Activated naive CD8-positive, alpha-beta T cell treated with anti-CD3 and anti-CD28 coated beads for 36 hours (primary cell): ENCODE data around the gene SORD. TPM values are rescaled to one million over a fixed set of nuclear protein-coding genes. Genes with fewer than 3 reads are reported as not detected.
"Not testable (repeated sequence)": the region's sequence is repeated elsewhere in the genome, so short reads cannot be mapped to it uniquely, and the experiment has no call there.

Experiments used
- DNase-seq: peaks from one replicate; pipeline ENCODE4 v3.0.0; 2021
- H3K27ac Mint-ChIP-seq: one replicate; pipeline ENCODE4 v1.8.0; 2022; ENCODE audit warnings: mild to moderate bottlenecking, moderate library complexity, mixed read lengths
- H3K27me3 Mint-ChIP-seq: one replicate; pipeline ENCODE4 v1.8.0; 2022; ENCODE audit warnings: mild to moderate bottlenecking, mixed read lengths
- H3K36me3 Mint-ChIP-seq: one replicate; pipeline ENCODE4 v1.8.0; 2021; ENCODE audit warnings: mild to moderate bottlenecking, mixed read lengths
- H3K4me1 Mint-ChIP-seq: one replicate; pipeline ENCODE4 v1.8.0; 2021; ENCODE audit warnings: mixed read lengths
- H3K4me3 Mint-ChIP-seq: one replicate; pipeline ENCODE4 v1.8.0; 2022; ENCODE audit warnings: mild to moderate bottlenecking, moderate library complexity, mixed read lengths
- H3K9me3 Mint-ChIP-seq: one replicate; pipeline ENCODE4 v1.8.0; 2022; ENCODE audit warnings: mixed read lengths
- total RNA-seq, 2 experiments: library from RNA; stranded (reverse); gene quantifications; one replicate each; pipeline ENCODE4 v1.2.3, GENCODE V29; 2021

SORD gene
- total RNA-seq, 2 experiments from 2014 or later, result 36.0 to 36.9 TPM

DNA sequence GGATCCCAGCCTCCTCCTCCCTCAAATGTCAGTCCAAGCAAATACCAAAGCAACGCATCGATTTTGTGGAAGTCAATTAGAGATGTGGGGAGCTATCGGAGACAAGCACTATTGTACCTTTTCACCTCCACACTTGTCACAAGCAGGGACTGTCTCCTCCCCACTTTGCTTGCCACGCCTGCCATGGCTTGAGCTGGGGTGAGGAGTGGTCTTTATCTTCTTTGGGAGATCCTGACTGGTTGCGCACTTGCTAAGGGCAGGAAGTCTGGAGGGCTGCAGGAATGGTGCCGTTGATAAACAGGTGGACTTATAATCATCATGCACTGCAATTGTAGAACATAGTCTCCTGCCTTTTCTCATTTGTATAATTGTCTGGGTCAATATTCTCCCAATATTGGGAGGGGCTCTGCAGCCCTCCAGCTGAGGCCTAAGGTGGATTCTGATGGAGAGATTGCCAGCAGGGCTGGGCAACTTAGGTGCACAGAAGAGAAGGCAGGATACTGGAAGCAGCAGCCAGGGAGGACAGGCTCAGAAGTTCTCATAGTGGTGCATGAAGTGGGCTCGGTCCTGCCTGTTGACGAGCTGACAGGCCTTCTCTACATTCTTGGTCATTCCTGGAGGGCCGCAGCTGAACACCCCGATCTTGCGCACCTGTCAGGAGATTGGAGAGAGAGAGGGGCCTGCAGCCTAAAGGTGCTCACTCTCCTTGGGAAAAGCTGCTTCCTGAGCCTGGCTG, 70.8 kb downstream of the SORD start:
- Mint-ChIP-seq H3K4me3 (no peak overlapping the region), H3K4me1 (no peaks in the 10 kb centered on the region), H3K9me3 (no peaks in the 10 kb centered on the region), H3K36me3 (no peaks in the 10 kb centered on the region), H3K27ac (no peak overlapping the region), H3K27me3 (peaks cover 14% of the 10 kb centered on the region)
- no peak for DNase-seq

- Mint-ChIP-seq H3K27me3 (peaks cover 12% of the 10 kb centered on the region), H3K4me3 (no peak overlapping the region), H3K36me3 (no peaks in the 10 kb centered on the region), H3K4me1 (no peaks in the 10 kb centered on the region), H3K9me3 (no peaks in the 10 kb centered on the region), H3K27ac (no peak overlapping the region)
- no peak for DNase-seq
Observed at GRCh38 chr15:45094358-45094730, 71.3 kb downstream of the SORD start.

GRCh38 chr15:45095661-45096060, 72.7 kb downstream of the SORD start:
- Mint-ChIP-seq H3K36me3 (no peaks in the 10 kb centered on the region), H3K4me1 (no peaks in the 10 kb centered on the region), H3K27ac (no peak overlapping the region), H3K9me3 (no peaks in the 10 kb centered on the region), H3K4me3 (no peak overlapping the region), H3K27me3 (peaks cover 6% of the 10 kb centered on the region)
- no peak for DNase-seq

- Mint-ChIP-seq H3K27me3 (no peaks in the 10 kb centered on the region), H3K36me3 (no peaks in the 10 kb centered on the region), H3K27ac (no peak overlapping the region), H3K4me1 (no peaks in the 10 kb centered on the region), H3K9me3 (no peaks in the 10 kb centered on the region), H3K4me3 (no peak overlapping the region)
- DNase-seq, result no peak
Observed at GRCh38 chr15:45097466-45097865, 74.5 kb downstream of the SORD start.

- H3K36me3 Mint-ChIP-seq, result no peaks in the 10 kb centered on the region
- no peak overlapping the region for H3K27ac Mint-ChIP-seq
- DNase-seq, result no peak
- no peak overlapping the region for H3K4me3 Mint-ChIP-seq
- no peaks in the 10 kb centered on the region for H3K4me1 Mint-ChIP-seq
- no peaks in the 10 kb centered on the region for H3K9me3 Mint-ChIP-seq
- no peaks in the 10 kb centered on the region for H3K27me3 Mint-ChIP-seq
Observed at GRCh38 chr15:45099549-45100165, 76.7 kb downstream of the SORD start.

DNA sequence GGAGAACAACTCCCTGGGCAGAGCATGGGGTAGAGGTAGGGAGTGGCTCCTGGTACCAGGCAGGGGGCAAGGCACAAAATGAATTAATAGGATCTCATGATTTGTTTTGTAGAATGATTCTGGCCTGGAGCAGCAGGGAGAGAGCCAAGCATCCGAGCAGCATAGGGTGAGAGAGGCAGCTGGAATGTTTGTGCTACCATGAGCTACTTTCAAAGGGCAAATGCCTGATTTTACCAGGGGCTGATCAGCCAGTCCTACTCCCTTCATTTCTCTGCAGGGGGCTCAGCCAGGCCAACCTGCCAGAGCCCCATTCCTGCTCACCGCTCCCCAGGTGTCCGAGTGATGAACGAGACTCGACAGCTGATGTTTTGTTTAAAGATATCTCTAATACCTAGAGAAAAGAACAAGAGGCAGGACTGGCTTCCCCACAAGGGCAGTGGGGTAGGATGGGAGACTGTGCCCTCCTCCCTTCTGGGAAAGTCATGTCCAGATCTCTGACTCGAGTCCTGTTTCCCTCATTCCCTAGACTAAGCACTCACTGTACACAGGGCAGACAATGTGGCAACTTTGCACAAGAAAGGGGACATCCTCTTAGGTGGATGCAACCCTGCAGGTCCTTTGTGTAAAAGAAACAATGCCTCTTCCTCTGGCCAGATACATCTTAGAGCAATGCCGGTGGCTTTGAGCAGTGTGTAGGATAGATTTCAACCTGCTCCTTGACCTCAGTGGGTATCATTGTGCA, 78.1 kb downstream of the SORD start:
- H3K36me3 Mint-ChIP-seq, result no peaks in the 10 kb centered on the region
- no peaks in the 10 kb centered on the region for H3K4me1 Mint-ChIP-seq
- H3K27ac Mint-ChIP-seq, result no peak overlapping the region
- H3K4me3 Mint-ChIP-seq, result no peak overlapping the region
- H3K9me3 Mint-ChIP-seq, result no peaks in the 10 kb centered on the region
- H3K27me3 Mint-ChIP-seq, result no peaks in the 10 kb centered on the region
- DNase-seq, result no peak

GRCh38 chr15:45101749-45102148, 78.8 kb downstream of the SORD start:
- no peaks in the 10 kb centered on the region for H3K36me3 Mint-ChIP-seq
- no peaks in the 10 kb centered on the region for H3K4me1 Mint-ChIP-seq
- H3K9me3 Mint-ChIP-seq, result no peaks in the 10 kb centered on the region
- no peak overlapping the region for H3K27ac Mint-ChIP-seq
- no peak for DNase-seq
- H3K4me3 Mint-ChIP-seq, result no peak overlapping the region
- H3K27me3 Mint-ChIP-seq, result no peaks in the 10 kb centered on the region

- H3K36me3 Mint-ChIP-seq, result no peaks in the 10 kb centered on the region
- H3K4me1 Mint-ChIP-seq, result no peaks in the 10 kb centered on the region
- H3K27me3 Mint-ChIP-seq, result no peaks in the 10 kb centered on the region
- H3K4me3 Mint-ChIP-seq, result no peak overlapping the region
- H3K9me3 Mint-ChIP-seq, result no peaks in the 10 kb centered on the region
- no peak overlapping the region for H3K27ac Mint-ChIP-seq
- no peak for DNase-seq
Observed at GRCh38 chr15:45102226-45102625, 79.2 kb downstream of the SORD start.

DNA sequence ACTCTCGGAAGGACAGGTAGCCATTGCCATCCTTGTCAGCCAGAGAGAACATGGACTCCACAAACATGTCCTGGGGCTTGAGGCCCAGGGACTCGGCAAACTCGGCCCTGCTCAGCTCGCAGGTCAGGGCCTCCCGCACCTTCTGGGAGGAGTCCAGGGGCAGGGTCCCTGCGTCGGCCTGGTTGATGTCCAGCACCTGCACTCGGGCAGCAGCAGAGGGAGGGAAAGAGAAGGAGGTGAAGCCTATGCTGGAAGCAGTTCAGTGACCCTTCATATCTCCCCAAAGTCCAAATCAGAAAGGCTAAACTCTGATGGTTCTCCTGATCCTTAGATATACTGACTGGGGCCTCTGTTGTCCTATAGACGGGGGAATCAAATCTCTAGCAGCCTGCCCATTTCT, 81.2 kb downstream of the SORD start:
- not testable (repeated sequence) for H3K27me3 Mint-ChIP-seq, H3K4me1 Mint-ChIP-seq, H3K27ac Mint-ChIP-seq, H3K9me3 Mint-ChIP-seq, DNase-seq, H3K36me3 Mint-ChIP-seq, H3K4me3 Mint-ChIP-seq

- H3K9me3 Mint-ChIP-seq, result no peaks in the 10 kb centered on the region
- no peak overlapping the region for H3K27ac Mint-ChIP-seq
- H3K4me3 Mint-ChIP-seq, result no peak overlapping the region
- H3K4me1 Mint-ChIP-seq, result no peaks in the 10 kb centered on the region
- DNase-seq, result no peak
- no peaks in the 10 kb centered on the region for H3K36me3 Mint-ChIP-seq
- H3K27me3 Mint-ChIP-seq, result peaks cover 21% of the 10 kb centered on the region
Observed at GRCh38 chr15:45105586-45105985, 82.6 kb downstream of the SORD start.

GRCh38 chr15:45106002-45106790, 83.2 kb downstream of the SORD start:
- H3K36me3 Mint-ChIP-seq, result no peaks in the 10 kb centered on the region
- H3K4me1 Mint-ChIP-seq, result no peaks in the 10 kb centered on the region
- no peaks in the 10 kb centered on the region for H3K9me3 Mint-ChIP-seq
- no peak overlapping the region for H3K27ac Mint-ChIP-seq
- no peak overlapping the region for H3K4me3 Mint-ChIP-seq
- DNase-seq, result no peak
- peaks cover 23% of the 10 kb centered on the region for H3K27me3 Mint-ChIP-seq

DNA sequence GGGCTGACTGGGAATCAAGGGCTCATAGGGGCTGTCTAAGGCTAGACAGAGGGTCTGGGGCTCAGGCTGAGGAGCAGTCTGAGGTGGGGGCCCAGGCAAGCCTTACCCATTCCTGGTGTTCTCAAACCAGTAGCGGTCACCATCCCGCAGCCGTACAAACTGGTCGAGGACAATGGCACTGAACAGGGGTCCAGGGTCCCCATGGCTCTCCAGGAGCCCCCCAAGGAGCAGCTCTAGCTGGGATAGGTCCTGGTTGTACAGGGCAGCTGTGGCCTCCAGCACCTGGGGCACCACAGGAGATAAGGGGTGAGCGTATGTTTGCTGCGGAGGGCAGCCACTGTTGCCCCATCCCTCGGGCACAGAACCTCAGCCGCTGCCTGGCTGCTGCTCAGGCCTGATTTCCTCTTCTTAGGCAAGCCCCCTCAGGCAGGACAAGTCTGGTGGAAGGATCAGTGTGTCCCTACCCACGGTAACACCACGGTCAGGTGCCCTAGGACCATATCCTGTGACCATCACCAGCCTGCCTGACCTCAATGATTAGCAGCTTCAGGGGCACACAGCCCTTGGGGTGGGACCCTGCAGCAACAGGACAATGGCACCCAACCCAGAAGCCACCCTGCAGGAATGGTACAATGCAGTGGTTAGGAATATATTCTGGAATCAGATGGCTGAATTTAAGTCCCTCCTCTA, 85.1 kb downstream of the SORD start:
- DNase-seq, result no peak
- Mint-ChIP-seq H3K4me3 (no peak overlapping the region), H3K27me3 (peaks cover 38% of the 10 kb centered on the region), H3K36me3 (no peaks in the 10 kb centered on the region), H3K27ac (no peak overlapping the region), H3K4me1 (peaks cover 10% of the 10 kb centered on the region), H3K9me3 (no peaks in the 10 kb centered on the region)

DNA sequence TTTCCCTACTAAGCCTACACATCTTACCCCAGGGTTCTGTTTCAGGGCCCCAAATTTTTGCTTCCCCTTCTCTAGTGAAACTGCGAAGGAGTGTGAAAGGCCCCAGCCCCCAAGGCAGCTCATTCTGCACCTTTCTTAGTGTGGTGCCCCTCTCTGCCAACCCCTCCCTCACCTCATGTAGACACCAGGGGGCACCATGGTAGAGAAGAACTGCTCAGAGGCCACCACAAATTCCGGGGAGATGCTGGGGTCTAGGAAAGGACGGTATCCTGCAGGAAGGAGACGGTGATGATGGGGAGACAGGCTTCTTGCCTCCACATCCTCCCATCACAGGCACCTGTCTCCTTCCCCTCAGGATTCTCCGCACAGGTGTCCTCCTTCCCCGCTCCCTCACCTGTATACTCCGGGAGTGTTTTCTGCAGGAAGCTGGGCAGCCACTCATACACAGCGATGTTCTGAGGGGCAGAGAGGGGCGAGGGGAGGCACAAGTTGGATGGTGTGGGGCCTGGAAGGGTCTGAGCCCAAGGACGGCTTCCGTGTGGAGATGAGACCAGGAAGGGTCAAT, 87.3 kb downstream of the SORD start:
- Mint-ChIP-seq H3K27ac (no peak overlapping the region), H3K4me3 (no peak overlapping the region), H3K27me3 (peaks cover 60% of the 10 kb centered on the region), H3K9me3 (no peaks in the 10 kb centered on the region), H3K4me1 (peaks cover 25% of the 10 kb centered on the region), H3K36me3 (no peaks in the 10 kb centered on the region)
- no peak for DNase-seq

DNA sequence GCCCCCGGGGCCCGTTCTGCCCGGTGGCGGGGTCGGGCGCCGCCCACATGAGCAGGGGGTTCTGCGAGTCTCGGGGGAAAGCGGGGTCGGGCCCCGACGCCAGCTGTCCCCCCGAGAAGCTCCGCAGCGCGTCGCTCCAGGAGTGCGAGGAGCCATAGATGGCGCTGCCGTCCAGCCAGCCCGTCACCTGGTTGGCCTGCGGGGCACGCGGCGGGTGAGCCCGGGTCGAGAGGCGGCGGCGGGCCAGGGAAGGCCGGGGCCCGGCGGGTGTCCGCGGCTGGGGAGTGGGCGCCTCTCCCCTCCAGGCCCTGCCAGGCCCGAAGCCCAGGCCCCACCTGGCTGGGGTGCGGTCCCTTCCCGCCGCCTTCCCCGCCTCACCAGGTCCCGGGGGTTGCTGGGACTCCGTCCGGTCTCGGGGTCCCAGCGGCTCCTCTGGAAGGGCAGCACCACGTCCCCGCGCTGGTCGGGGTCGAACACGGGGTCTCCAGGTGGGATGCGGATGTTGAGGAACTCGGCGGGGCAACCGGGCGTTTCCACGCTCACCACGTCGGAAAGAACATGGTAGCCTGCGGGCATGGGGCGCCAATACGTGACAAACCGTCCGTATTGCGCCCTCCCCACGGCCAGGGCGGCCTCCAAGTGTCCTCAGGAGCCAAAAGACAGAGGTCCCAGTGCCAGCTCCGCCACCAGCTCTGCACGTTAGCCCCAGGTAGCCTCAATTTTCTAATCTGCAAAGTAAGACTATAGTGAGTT, 88.6 kb downstream of the SORD start:
- Mint-ChIP-seq H3K4me1 (peaks cover 28% of the 10 kb centered on the region), H3K9me3 (no peaks in the 10 kb centered on the region), H3K27me3 (peaks cover 73% of the 10 kb centered on the region), H3K36me3 (no peaks in the 10 kb centered on the region), H3K4me3 (peak overlapping the region; percentile 30), H3K27ac (no peak overlapping the region)
- DNase-seq, result no peak
